Measurements from ENCODE around the gene OR1D5. TPM values are rescaled to one million over a fixed set of nuclear protein-coding genes. Genes with fewer than 3 reads are reported as not detected.

OR1D5 gene
- total RNA-seq, 1 experiment from 2014 or later = not detected

GRCh38 chr17:3035256-3035967, 28.0 kb downstream of the OR1D5 start:
- Histone ChIP-seq H3K79me2 (ENCODE audit: insufficient read depth, low read length) (no peaks in the 10 kb centered on the region), H3K4me1 (ENCODE audit: control insufficient read depth in 1 of 2, insufficient read depth in 2 of 2, low read length in 2 of 2) (no peaks in the 10 kb centered on the region), H3K9me3 (ENCODE audit: control insufficient read depth in 1 of 2, insufficient read depth in 1 of 2, low read depth in 1 of 2, low read length in 2 of 2) (no peaks in the 10 kb centered on the region), H2AFZ (ENCODE audit: low read depth, low read length, poor library complexity, severe bottlenecking) (no peak overlapping the region), H3K27me3 (ENCODE audit: insufficient read depth, low read length) (no peaks in the 10 kb centered on the region), H3K36me3 (ENCODE audit: control insufficient read depth in 1 of 2, insufficient read depth in 2 of 2, low read length in 2 of 2) (peaks cover 0 to 5% of the 10 kb centered on the region in 2 experiments; a peak in 3 of 4 replicates), H3K4me2 (ENCODE audit: low read length) (no peak overlapping the region), H3K9ac (ENCODE audit: low read length) (no peak overlapping the region), H4K20me1 (ENCODE audit: insufficient read depth) (no peaks in the 10 kb centered on the region), H3K9me2 (ENCODE audit: insufficient read depth) (no peaks in the 10 kb centered on the region), H3K27ac (ENCODE audit: low read depth, low read length) (no peak overlapping the region), H3K4me3 (replicated peaks in 1 of 2; ENCODE audit: low read depth in 1 of 2, low read length in 2 of 2) (no peak overlapping the region)
- BruUV-seq (replicated peaks) = no TSS peak
- ATAC-seq (no peak), DNase-seq (ENCODE audit: low read depth, low spot score) (no peak)
- CTCF ChIA-PET = no interaction called here
- intact Hi-C loops (cut with micrococcal nuclease) = no loop called here
- TF ChIP-seq TCF7L2 (IDR thresholded peaks at IDR 0.05; ENCODE audit: borderline replicate concordance, extremely low read depth, insufficient read depth, insufficient read length) (no peak), POLR2A (IDR thresholded peaks at IDR 0.05; ENCODE audit: borderline replicate concordance, extremely low read depth, insufficient read depth, insufficient read length) (no peak), YY1 (IDR thresholded peaks at IDR 0.05; ENCODE audit: extremely low read depth, insufficient replicate concordance, low read depth, low read length) (no peak)
- POLR2A ChIA-PET = no interaction called here
- RAD21 ChIA-PET (ENCODE audit: low non-redundant PET in 1 of 2, low total read pairs in 2 of 2, uncharacterized antibody in 2 of 2, unreplicated experiment in 2 of 2) = no interaction called here

GRCh38 chr17:3034578-3034920, 28.9 kb downstream of the OR1D5 start:
- ChIA-PET POLR2A (no interaction called here), RAD21 (ENCODE audit: low non-redundant PET in 1 of 2, low total read pairs in 2 of 2, uncharacterized antibody in 2 of 2, unreplicated experiment in 2 of 2) (no interaction called here), CTCF (no interaction called here)
- Histone ChIP-seq H3K79me2 (ENCODE audit: insufficient read depth, low read length) (no peaks in the 10 kb centered on the region), H2AFZ (ENCODE audit: low read depth, low read length, poor library complexity, severe bottlenecking) (no peak overlapping the region), H3K9me3 (ENCODE audit: control insufficient read depth in 1 of 2, insufficient read depth in 1 of 2, low read depth in 1 of 2, low read length in 2 of 2) (no peaks in the 10 kb centered on the region), H3K9ac (ENCODE audit: low read length) (no peak overlapping the region), H3K4me3 (replicated peaks in 1 of 2; ENCODE audit: low read depth in 1 of 2, low read length in 2 of 2) (no peak overlapping the region), H3K27ac (ENCODE audit: low read depth, low read length) (no peak overlapping the region), H3K4me1 (ENCODE audit: control insufficient read depth in 1 of 2, insufficient read depth in 2 of 2, low read length in 2 of 2) (no peaks in the 10 kb centered on the region), H3K9me2 (ENCODE audit: insufficient read depth) (no peaks in the 10 kb centered on the region), H3K27me3 (ENCODE audit: insufficient read depth, low read length) (no peaks in the 10 kb centered on the region), H3K4me2 (ENCODE audit: low read length) (no peak overlapping the region), H3K36me3 (ENCODE audit: control insufficient read depth in 1 of 2, insufficient read depth in 2 of 2, low read length in 2 of 2) (peaks cover 1 to 10% of the 10 kb centered on the region in 2 experiments; a peak in 3 of 4 replicates), H4K20me1 (ENCODE audit: insufficient read depth) (no peaks in the 10 kb centered on the region)
- no TSS peak for BruUV-seq (replicated peaks)
- ATAC-seq (no peak), DNase-seq (ENCODE audit: low read depth, low spot score) (no peak)
- intact Hi-C loops (cut with micrococcal nuclease) = no loop called here
- no peak for TF ChIP-seq RAD21 (IDR thresholded peaks at IDR 0.05; ENCODE audit: low read depth)
- no peak for TF ChIP-seq ELF1 (IDR thresholded peaks at IDR 0.05; ENCODE audit: borderline replicate concordance, low read depth)
- no peak for TF ChIP-seq MAX (IDR thresholded peaks at IDR 0.05)
- no peak for TF ChIP-seq FOSL1 (IDR thresholded peaks at IDR 0.05; ENCODE audit: low read depth)
- TF ChIP-seq EGR1 (IDR thresholded peaks at IDR 0.05; ENCODE audit: low read depth) = no peak
- TF ChIP-seq YY1 (IDR thresholded peaks at IDR 0.05; ENCODE audit: extremely low read depth, insufficient replicate concordance, low read depth, low read length) = no peak
- TF ChIP-seq TCF7L2 (IDR thresholded peaks at IDR 0.05; ENCODE audit: borderline replicate concordance, extremely low read depth, insufficient read depth, insufficient read length) = no peak
- TF ChIP-seq ZNF274 (IDR thresholded peaks at IDR 0.05; ENCODE audit: low read depth, low read length) = no peak
- no peak for TF ChIP-seq SIN3A (IDR thresholded peaks at IDR 0.05; ENCODE audit: low read depth)
- no peak for TF ChIP-seq POLR2AphosphoS5 (IDR thresholded peaks at IDR 0.05; ENCODE audit: low read depth, low read length)
- no peak for TF ChIP-seq REST (IDR thresholded peaks at IDR 0.05; ENCODE audit: low read depth)
- TF ChIP-seq POLR2A (IDR thresholded peaks at IDR 0.05; ENCODE audit: borderline replicate concordance, extremely low read depth, insufficient read depth, insufficient read length) = no peak
- TF ChIP-seq JUND (IDR thresholded peaks at IDR 0.05) = no peak
- no peak for TF ChIP-seq SP1 (IDR thresholded peaks at IDR 0.05; ENCODE audit: low read depth)
- TF ChIP-seq CBX3 (IDR thresholded peaks at IDR 0.05; ENCODE audit: low read depth) = no peak
